GM21447 (cell line): Measurements from ENCODE around the gene MT3.

Experiments
- ATAC-seq: cut with Tn5 transposase; IDR thresholded peaks from one replicate; pipeline ENCODE4 v1.9.1; 2021; ENCODE audit not compliant: unreplicated experiment

The MT3 gene

GRCh38 chr16:56589141-56590039 is at the start of gene MT3:
TSS of gene MT3 (plus strand) at chr16:56589528. CDS start at chr16:56589591, 63 bp downstream.
- no peak for ATAC-seq

GRCh38 chr16:56539656-56540055 is 49.7 kb upstream of the MT3 start:
- no peak for ATAC-seq

- ATAC-seq = no peak
Observed at GRCh38 chr16:56542039-56542438, 47.3 kb upstream of the MT3 start.

- no peak for ATAC-seq
Observed at GRCh38 chr16:56547120-56547948, 42.0 kb upstream of the MT3 start.

- no peak for ATAC-seq
Observed at GRCh38 chr16:56547949-56548567, 41.3 kb upstream of the MT3 start.

GRCh38 chr16:56549161-56549560 is 40.2 kb upstream of the MT3 start:
- no peak for ATAC-seq

GRCh38 chr16:56549744-56550385 is 39.5 kb upstream of the MT3 start:
- no peak for ATAC-seq

- no peak for ATAC-seq
Observed at GRCh38 chr16:56551796-56552738, 37.3 kb upstream of the MT3 start.

GRCh38 chr16:56554441-56554840 is 34.9 kb upstream of the MT3 start:
- ATAC-seq = no peak

- no peak for ATAC-seq
Observed at GRCh38 chr16:56558024-56558747, 31.1 kb upstream of the MT3 start.

- ATAC-seq = no peak
Observed at GRCh38 chr16:56559109-56559508, 30.2 kb upstream of the MT3 start.

- ATAC-seq = no peak
Observed at GRCh38 chr16:56560447-56560846, 28.9 kb upstream of the MT3 start.

- ATAC-seq = no peak
Observed at GRCh38 chr16:56561126-56561525, 28.2 kb upstream of the MT3 start.

- ATAC-seq = no peak
Observed at GRCh38 chr16:56564793-56565477, 24.4 kb upstream of the MT3 start, which contains the start of gene MT4. TSS of gene MT4 (plus strand) at chr16:56565073. CDS start at chr16:56565129, 56 bp downstream.

GRCh38 chr16:56569971-56570370 is 19.4 kb upstream of the MT3 start:
- ATAC-seq = no peak

- ATAC-seq = no peak
Observed at GRCh38 chr16:56571525-56571924, 17.8 kb upstream of the MT3 start.

GRCh38 chr16:56574625-56575024 is 14.7 kb upstream of the MT3 start:
- ATAC-seq = no peak

- peak; percentile 91 for ATAC-seq
Observed at GRCh38 chr16:56576585-56577299, 12.6 kb upstream of the MT3 start.
